ENCODE data around the gene EFHC1. TPM values are rescaled to one million over a fixed set of nuclear protein-coding genes. Genes with fewer than 3 reads are reported as not detected.

Gene EFHC1
- total RNA-seq, 1 experiment from 2014 or later, result 13.2 TPM

GRCh38 chr6:52394251-52394666, 25.9 kb upstream of the EFHC1 start:
- Histone ChIP-seq H2BK12ac (ENCODE audit: insufficient read length, low read depth, low read length) (no peak overlapping the region), H3K4me2 (ENCODE audit: insufficient read depth, insufficient read length, low read length) (no peak overlapping the region), H3K56ac (ENCODE audit: insufficient read length, low read depth, low read length) (no peak overlapping the region), H4K20me1 (ENCODE audit: control insufficient read depth, insufficient read depth, insufficient read length) (no peaks in the 10 kb centered on the region), H3K27me3 (ENCODE audit: insufficient read depth, low read length) (no peaks in the 10 kb centered on the region), H3K14ac (ENCODE audit: insufficient read depth, low read length) (no peak overlapping the region), H4K5ac (ENCODE audit: insufficient read length, low read depth, low read length) (no peak overlapping the region), H3K27ac (ENCODE audit: insufficient read length, low read depth, low read length) (no peak overlapping the region), H2BK20ac (ENCODE audit: low read depth, low read length, poor library complexity, severe bottlenecking) (no peak overlapping the region), H4K91ac (ENCODE audit: insufficient read length, low read depth, low read length) (no peak overlapping the region), H2BK15ac (ENCODE audit: low read depth, low read length) (no peak overlapping the region), H3K79me1 (ENCODE audit: insufficient read depth, low read depth, low read length, poor library complexity, severe bottlenecking) (no peaks in the 10 kb centered on the region), H2BK120ac (ENCODE audit: low read depth, low read length, poor library complexity, severe bottlenecking) (no peak overlapping the region), H3K79me2 (ENCODE audit: insufficient read depth, low read length) (no peaks in the 10 kb centered on the region), H3K9ac (ENCODE audit: extremely low read depth, insufficient read length, low read length) (no peak overlapping the region), H2AK5ac (ENCODE audit: insufficient read length, low read length) (no peak overlapping the region), H3K9me3 (ENCODE audit: control insufficient read depth, low read depth, low read length) (no peaks in the 10 kb centered on the region), H4K8ac (replicated peaks; ENCODE audit: insufficient read length, low read depth, low read length) (no peak overlapping the region), H2BK5ac (ENCODE audit: insufficient read length, low read length) (no peak overlapping the region), H3K4me1 (ENCODE audit: insufficient read depth, low read length) (no peaks in the 10 kb centered on the region; the same call in 1 of the 2 replicates), H3K23me2 (ENCODE audit: insufficient read length, low read depth, low read length, poor library complexity, severe bottlenecking) (no peaks in the 10 kb centered on the region), H3K4ac (ENCODE audit: low read depth, low read length) (no peak overlapping the region), H3T11ph (ENCODE audit: low read length) (no peak overlapping the region), H3K18ac (ENCODE audit: insufficient read length, low read depth, low read length) (no peak overlapping the region), H3K23ac (ENCODE audit: insufficient read length, low read depth, low read length) (no peak overlapping the region), H2AFZ (ENCODE audit: low read length) (no peak overlapping the region)
- no peak overlapping the region for H3K27ac Mint-ChIP-seq
- no peaks in the 10 kb centered on the region; a peak in 1 of 5 replicates for H3K9me3 Mint-ChIP-seq
- no peak overlapping the region for H3K4me3 Mint-ChIP-seq
- TF ChIP-seq, protein P1, sequence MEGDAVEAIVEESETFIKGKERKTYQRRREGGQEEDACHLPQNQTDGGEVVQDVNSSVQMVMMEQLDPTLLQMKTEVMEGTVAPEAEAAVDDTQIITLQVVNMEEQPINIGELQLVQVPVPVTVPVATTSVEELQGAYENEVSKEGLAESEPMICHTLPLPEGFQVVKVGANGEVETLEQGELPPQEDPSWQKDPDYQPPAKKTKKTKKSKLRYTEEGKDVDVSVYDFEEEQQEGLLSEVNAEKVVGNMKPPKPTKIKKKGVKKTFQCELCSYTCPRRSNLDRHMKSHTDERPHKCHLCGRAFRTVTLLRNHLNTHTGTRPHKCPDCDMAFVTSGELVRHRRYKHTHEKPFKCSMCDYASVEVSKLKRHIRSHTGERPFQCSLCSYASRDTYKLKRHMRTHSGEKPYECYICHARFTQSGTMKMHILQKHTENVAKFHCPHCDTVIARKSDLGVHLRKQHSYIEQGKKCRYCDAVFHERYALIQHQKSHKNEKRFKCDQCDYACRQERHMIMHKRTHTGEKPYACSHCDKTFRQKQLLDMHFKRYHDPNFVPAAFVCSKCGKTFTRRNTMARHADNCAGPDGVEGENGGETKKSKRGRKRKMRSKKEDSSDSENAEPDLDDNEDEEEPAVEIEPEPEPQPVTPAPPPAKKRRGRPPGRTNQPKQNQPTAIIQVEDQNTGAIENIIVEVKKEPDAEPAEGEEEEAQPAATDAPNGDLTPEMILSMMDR (conservative IDR thresholded peaks at IDR 0.05), result no peak
- H3K27me3 Mint-ChIP-seq (ENCODE audit: low read depth), result no peaks in the 10 kb centered on the region
- peaks cover 9 to 10% of the 10 kb centered on the region in 2 experiments for H3K4me1 Mint-ChIP-seq
- DNase-seq, result no peak
- no CpG with 5 or more reads among the region's 4 CpGs for WGBS (ENCODE audit: extremely low coverage, insufficient read length, low lambda C conversion rate)
- no peaks in the 10 kb centered on the region for H3K36me3 Mint-ChIP-seq (ENCODE audit: insufficient read depth in 1 of 3, low read depth in 3 of 3)

Measured in H9 (cell line).